ENCODE data around the gene N4BP3.
"Not testable (repeated sequence)": the region's sequence is repeated elsewhere in the genome, so short reads cannot be mapped to it uniquely, and the experiment has no call there.

- not testable (repeated sequence) for TF ChIP-seq EZH2 (IDR thresholded peaks at IDR 0.05; ENCODE audit: borderline replicate concordance, low read depth, low read length, severe bottlenecking); CTCF (IDR thresholded peaks at IDR 0.05; ENCODE audit: borderline replicate concordance, extremely low read depth, low read length, poor library complexity, severe bottlenecking)
Observed at GRCh38 chr5:178130234-178130575, 16.9 kb downstream of the N4BP3 start.

All from DND-41 (cell line).